AG04450 (cell line): ENCODE measurements around the gene SDK1. TPM values are rescaled to one million over a fixed set of nuclear protein-coding genes. Genes with fewer than 3 reads are reported as not detected.

ENCODE experiments used
- CTCF ChIA-PET: fragments of 300-600, 350-600 bp; formaldehyde crosslinking; extraction: SDS; loops from one replicate; lab custom pipeline; 2022; ENCODE audit warnings: antibody characterized with exemption, inconsistent platforms; lab: Charles Lee
- POLR2A ChIA-PET: fragments of 350-600 bp; formaldehyde crosslinking; extraction: SDS; loops from one replicate; lab custom pipeline; 2021; ENCODE audit warnings: antibody characterized with exemption, inconsistent platforms; lab: Yijun Ruan, JAX
- DNase-seq: peaks from one replicate; pipeline ENCODE4 v3.0.0-alpha.2; 2011; ENCODE audit warnings: low read depth, low spot score
- H3K27ac ChIP-seq: one replicate; pipeline ENCODE4 v1.5.1; 2012; ENCODE audit warnings: low read depth, low read length, control low read depth
- H3K27me3 ChIP-seq: one replicate; pipeline ENCODE4 v1.6.0; 2012; ENCODE audit warnings: low read length; ENCODE audit not compliant: control insufficient read depth, insufficient read depth
- H3K4me3 ChIP-seq: 2 replicates; pipeline ENCODE4 v1.5.1; 2011; ENCODE audit warnings: mild to moderate bottlenecking, low read depth, low read length, control low read depth
- H3K9me3 ChIP-seq: 2 replicates; pipeline ENCODE4 v1.5.1; 2012; ENCODE audit warnings: low read length; ENCODE audit not compliant: control insufficient read depth, insufficient read depth
- CTCF ChIP-seq: IDR thresholded peaks from 2 replicates; pipeline ENCODE4 v1.5.1; 2011; ENCODE audit warnings: low read depth, low read length, control low read depth, inconsistent platforms
- polyA plus RNA-seq: library from polyadenylated mRNA; depleted of rRNA; stranded (reverse); fragments of >200 nt; gene quantifications from 2 replicates; pipeline ENCODE4 v1.2.3, GENCODE V29; 2011

Gene SDK1
- polyA plus RNA-seq, 1 experiment, result 2.2 TPM

- TF ChIP-seq CTCF, result no peak
- Histone ChIP-seq H3K4me3 (no peak overlapping the region), H3K27ac (no peak overlapping the region), H3K27me3 (no peaks in the 10 kb centered on the region), H3K9me3 (peaks cover 53% of the 10 kb centered on the region)
- POLR2A ChIA-PET, result no interaction called here
- no peak for DNase-seq
- CTCF ChIA-PET, result no interaction called here
Measured at GRCh38 chr7:4000139-4000538, 699.1 kb downstream of the SDK1 start.

GRCh38 chr7:4000934-4001333, 699.9 kb downstream of the SDK1 start:
- CTCF ChIA-PET, result no interaction called here
- TF ChIP-seq CTCF, result no peak
- Histone ChIP-seq H3K9me3 (peaks cover 56% of the 10 kb centered on the region), H3K27ac (no peak overlapping the region), H3K4me3 (no peak overlapping the region), H3K27me3 (no peaks in the 10 kb centered on the region)
- no peak for DNase-seq
- POLR2A ChIA-PET, result no interaction called here

GRCh38 chr7:4001742-4002141, 700.7 kb downstream of the SDK1 start:
- H3K9me3 ChIP-seq, result peaks cover 59% of the 10 kb centered on the region
- H3K27me3 ChIP-seq, result no peaks in the 10 kb centered on the region
- TF ChIP-seq CTCF, result no peak
- ChIA-PET POLR2A (no interaction called here), CTCF (no interaction called here)
- no peak for DNase-seq
- no peak overlapping the region for H3K27ac ChIP-seq
- H3K4me3 ChIP-seq, result no peak overlapping the region

- Histone ChIP-seq H3K27me3 (no peaks in the 10 kb centered on the region), H3K27ac (no peak overlapping the region), H3K4me3 (no peak overlapping the region), H3K9me3 (peaks cover 54% of the 10 kb centered on the region)
- POLR2A ChIA-PET, result no interaction called here
- TF ChIP-seq CTCF, result no peak
- CTCF ChIA-PET, result no interaction called here
- DNase-seq, result no peak
Measured at GRCh38 chr7:4003503-4003902, 702.5 kb downstream of the SDK1 start.

- no peaks in the 10 kb centered on the region for H3K27me3 ChIP-seq
- no peak for DNase-seq
- POLR2A ChIA-PET, result no interaction called here
- no peak for TF ChIP-seq CTCF
- no peak overlapping the region for H3K27ac ChIP-seq
- H3K4me3 ChIP-seq, result no peak overlapping the region
- CTCF ChIA-PET, result no interaction called here
- H3K9me3 ChIP-seq, result peaks cover 48% of the 10 kb centered on the region
Measured at GRCh38 chr7:4006687-4007086, 705.6 kb downstream of the SDK1 start.
